ENCODE data around the gene IGF1R. TPM values are rescaled to one million over a fixed set of nuclear protein-coding genes. Genes with fewer than 3 reads are reported as not detected.

IGF1R gene
- total and polyA plus RNA-seq, 2 of the 13 experiments (the other 11 are each of a cell fraction or from before 2014, with no cell fraction given): 15.9 to 18.4 TPM

GRCh38 chr15:98727115-98728040, 79.0 kb downstream of the IGF1R start (continued):
- TF ChIP-seq, protein P1, sequence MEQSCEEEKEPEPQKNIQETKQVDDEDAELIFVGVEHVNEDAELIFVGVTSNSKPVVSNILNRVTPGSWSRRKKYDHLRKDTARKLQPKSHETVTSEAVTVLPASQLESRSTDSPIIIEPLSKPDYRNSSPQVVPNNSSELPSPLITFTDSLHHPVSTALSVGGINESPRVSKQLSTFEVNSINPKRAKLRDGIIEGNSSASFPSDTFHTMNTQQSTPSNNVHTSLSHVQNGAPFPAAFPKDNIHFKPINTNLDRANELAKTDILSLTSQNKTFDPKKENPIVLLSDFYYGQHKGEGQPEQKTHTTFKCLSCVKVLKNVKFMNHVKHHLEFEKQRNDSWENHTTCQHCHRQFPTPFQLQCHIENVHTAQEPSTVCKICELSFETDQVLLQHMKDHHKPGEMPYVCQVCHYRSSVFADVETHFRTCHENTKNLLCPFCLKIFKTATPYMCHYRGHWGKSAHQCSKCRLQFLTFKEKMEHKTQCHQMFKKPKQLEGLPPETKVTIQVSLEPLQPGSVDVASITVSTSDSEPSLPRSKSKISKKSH (CRISPR knock-in tag; IDR thresholded peaks at IDR 0.05; ENCODE audit: borderline replicate concordance): no peak
- no peak for TF ChIP-seq ZKSCAN8 (CRISPR knock-in tag; IDR thresholded peaks at IDR 0.05; ENCODE audit: borderline replicate concordance)
- TF ChIP-seq GMEB1 (CRISPR knock-in tag; IDR thresholded peaks at IDR 0.05; ENCODE audit: borderline replicate concordance): no peak; the same call in 1 of the 2 replicates
- no peak for TF ChIP-seq DZIP1 (CRISPR knock-in tag; IDR thresholded peaks at IDR 0.05)
- TF ChIP-seq ZNF160 (CRISPR knock-in tag; IDR thresholded peaks at IDR 0.05): no peak
- no peak for TF ChIP-seq KLF13 (CRISPR knock-in tag; IDR thresholded peaks at IDR 0.05)
- TF ChIP-seq AHR (CRISPR knock-in tag; IDR thresholded peaks at IDR 0.05): no peak
- TF ChIP-seq SNAI1 (CRISPR knock-in tag; IDR thresholded peaks at IDR 0.05; ENCODE audit: borderline replicate concordance): no peak
- TF ChIP-seq CEBPG (CRISPR knock-in tag; IDR thresholded peaks at IDR 0.05): no peak
- TF ChIP-seq PCBP2 (optimal IDR thresholded peaks at IDR 0.05; ENCODE audit: low read depth, low read length, poor library complexity, severe bottlenecking): no peak
- no peak for TF ChIP-seq NKX3-1 (CRISPR knock-in tag; IDR thresholded peaks at IDR 0.05)
- TF ChIP-seq ZNF296 (CRISPR knock-in tag; conservative IDR thresholded peaks at IDR 0.05): no peak
- TF ChIP-seq, protein P2, sequence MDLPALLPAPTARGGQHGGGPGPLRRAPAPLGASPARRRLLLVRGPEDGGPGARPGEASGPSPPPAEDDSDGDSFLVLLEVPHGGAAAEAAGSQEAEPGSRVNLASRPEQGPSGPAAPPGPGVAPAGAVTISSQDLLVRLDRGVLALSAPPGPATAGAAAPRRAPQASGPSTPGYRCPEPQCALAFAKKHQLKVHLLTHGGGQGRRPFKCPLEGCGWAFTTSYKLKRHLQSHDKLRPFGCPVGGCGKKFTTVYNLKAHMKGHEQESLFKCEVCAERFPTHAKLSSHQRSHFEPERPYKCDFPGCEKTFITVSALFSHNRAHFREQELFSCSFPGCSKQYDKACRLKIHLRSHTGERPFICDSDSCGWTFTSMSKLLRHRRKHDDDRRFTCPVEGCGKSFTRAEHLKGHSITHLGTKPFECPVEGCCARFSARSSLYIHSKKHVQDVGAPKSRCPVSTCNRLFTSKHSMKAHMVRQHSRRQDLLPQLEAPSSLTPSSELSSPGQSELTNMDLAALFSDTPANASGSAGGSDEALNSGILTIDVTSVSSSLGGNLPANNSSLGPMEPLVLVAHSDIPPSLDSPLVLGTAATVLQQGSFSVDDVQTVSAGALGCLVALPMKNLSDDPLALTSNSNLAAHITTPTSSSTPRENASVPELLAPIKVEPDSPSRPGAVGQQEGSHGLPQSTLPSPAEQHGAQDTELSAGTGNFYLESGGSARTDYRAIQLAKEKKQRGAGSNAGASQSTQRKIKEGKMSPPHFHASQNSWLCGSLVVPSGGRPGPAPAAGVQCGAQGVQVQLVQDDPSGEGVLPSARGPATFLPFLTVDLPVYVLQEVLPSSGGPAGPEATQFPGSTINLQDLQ (CRISPR knock-in tag; IDR thresholded peaks at IDR 0.05): no peak
- no peak for TF ChIP-seq PAWR (CRISPR knock-in tag; IDR thresholded peaks at IDR 0.05; ENCODE audit: borderline replicate concordance)
- TF ChIP-seq BRF2 (CRISPR knock-in tag; IDR thresholded peaks at IDR 0.05): no peak
- TF ChIP-seq TAF1 (CRISPR knock-in tag; IDR thresholded peaks at IDR 0.05): no peak
- TF ChIP-seq RELA (CRISPR knock-in tag; IDR thresholded peaks at IDR 0.05): no peak
- TF ChIP-seq ZSCAN9 (CRISPR knock-in tag; IDR thresholded peaks at IDR 0.05; ENCODE audit: borderline replicate concordance): peak; percentile 82; the same call in 1 of the 2 replicates
- no peak for TF ChIP-seq ZFP1 (CRISPR knock-in tag; IDR thresholded peaks at IDR 0.05)
- TF ChIP-seq FOXJ3 (CRISPR knock-in tag; IDR thresholded peaks at IDR 0.05; ENCODE audit: borderline replicate concordance): no peak
